ENCODE results near the gene EBF4. TPM values are rescaled to one million over a fixed set of nuclear protein-coding genes. Genes with fewer than 3 reads are reported as not detected.

The EBF4 gene
- total and polyA plus RNA-seq, 2 donors (not counting 1 experiment from before 2014, with no cell fraction given) = 0.81 to 5.0 TPM

- H3K27ac ChIP-seq (ENCODE audit: low read length in 2 of 2) = peak within 1 kb of the TSS; percentile 77 to 93
- ChIA-PET CTCF (interaction anchor here (0.6 to 3.9 kb wide), 10 partner anchors 12 to 830 kb away, joined by 3 to 22 read pairs (median 4); partner anchors contain the start of gene IDH3B), POLR2A (interaction anchor here (0.9 to 4.8 kb wide), 8 partner anchors 12 to 549 kb away, joined by 3 to 57 read pairs (median 4); partner anchors contain the start of genes IDH3B, MRPS26, SNRPB and ZNF343)
- peak within 1 kb of the TSS; percentile 88 for H3K9ac ChIP-seq (ENCODE audit: low read length)
- Mint-ChIP-seq H3K27me3 (no peaks in the 10 kb centered on the region), H3K9me3 (ENCODE audit: insufficient read depth) (no peaks in the 10 kb centered on the region), H3K27ac (peak within 1 kb of the TSS; percentile 91), H3K4me1 (peaks cover 25% of the 10 kb centered on the region), H3K4me3 (peak within 1 kb of the TSS; percentile 91)
- TF ChIP-seq CTCF (IDR thresholded peaks at IDR 0.05) = no peak
- no peak for TF ChIP-seq EZH2 (IDR thresholded peaks at IDR 0.05; ENCODE audit: borderline replicate concordance, insufficient read depth, low read depth, low read length, poor library complexity, severe bottlenecking)
- intact Hi-C loops (cut with micrococcal nuclease) = loop anchor here (1.0 to 2.0 kb wide), 8 partner anchors 12 to 393 kb away; partner anchors contain the start of genes EBF4, IDH3B, PCED1A and SNRPB
- under 1% methylated on average over 95 of the region's 101 CpGs for WGBS (ENCODE audit: insufficient coverage)
- no peaks in the 10 kb centered on the region for H3K9me3 ChIP-seq (ENCODE audit: control extremely low read depth in 1 of 3, control insufficient read depth in 2 of 3, insufficient read depth in 1 of 3, low read length in 2 of 3)
- H3K4me1 ChIP-seq (ENCODE audit: control insufficient read depth in 2 of 2, insufficient read depth in 2 of 2, low read length in 2 of 2) = peaks cover 19 to 20% of the 10 kb centered on the region in 2 donors
- peak; percentile 98 for DNase-seq
- peak; percentile 89 for ATAC-seq (ENCODE audit: low read depth)
- H3K4me3 ChIP-seq (ENCODE audit: control extremely low read depth in 1 of 5, extremely low read depth in 1 of 5, insufficient read depth in 1 of 5, low read depth in 2 of 5, low read length in 4 of 5) = peak within 1 kb of the TSS; percentile 81 to 86 (median 85)
- H3K27me3 ChIP-seq (replicated peaks in 1 of 4; ENCODE audit: control extremely low read depth in 1 of 4, control insufficient read depth in 3 of 4, insufficient read depth in 4 of 4, low read length in 3 of 4) = no peaks in the 10 kb centered on the region
- peaks cover 41% of the 10 kb centered on the region for H4K20me1 ChIP-seq (ENCODE audit: control insufficient read depth, insufficient read depth, low read length, poor library complexity, severe bottlenecking)
- peaks cover 2 to 32% of the 10 kb centered on the region in 2 experiments for H3K36me3 ChIP-seq (replicated peaks in 1 of 2; ENCODE audit: control extremely low read depth in 1 of 2, control insufficient read depth in 1 of 2, extremely low read depth in 1 of 2, insufficient read depth in 2 of 2, low read length in 1 of 2)
- H3K79me2 ChIP-seq (ENCODE audit: control insufficient read depth, insufficient read depth, low read length) = peaks cover 30% of the 10 kb centered on the region
- H2AFZ ChIP-seq (ENCODE audit: insufficient read depth, low read depth, low read length, poor library complexity, severe bottlenecking) = peak within 1 kb of the TSS; percentile 93
- peak within 1 kb of the TSS; percentile 94 for H3K4me2 ChIP-seq (replicated peaks; ENCODE audit: low read depth, low read length, poor library complexity, severe bottlenecking)
Observed at GRCh38 chr20:2651772-2652723, 40.5 kb upstream of the EBF4 start, which contains the start of gene NOP56. NOP56 (plus strand) TSS chr20:2652632; CDS start chr20:2652661, 29 bp downstream.
